Activated CD4-positive, alpha-beta T cell treated with anti-CD3 and anti-CD28 coated beads, Interleukin-2, amount 50 U/mL, for 24 hours (primary cell): ENCODE measurements around the gene GSTT4.
"Not testable (repeated sequence)": the region's sequence is repeated elsewhere in the genome, so short reads cannot be mapped to it uniquely, and the experiment has no call there.

ENCODE experiments used
- DNase-seq, 2 donors: peaks; one replicate each; pipeline ENCODE4 v3.0.0-alpha.2; 2020; ENCODE audit warnings: low read depth in 1 of 2, low spot score in 1 of 2

GSTT4 gene

DNA sequence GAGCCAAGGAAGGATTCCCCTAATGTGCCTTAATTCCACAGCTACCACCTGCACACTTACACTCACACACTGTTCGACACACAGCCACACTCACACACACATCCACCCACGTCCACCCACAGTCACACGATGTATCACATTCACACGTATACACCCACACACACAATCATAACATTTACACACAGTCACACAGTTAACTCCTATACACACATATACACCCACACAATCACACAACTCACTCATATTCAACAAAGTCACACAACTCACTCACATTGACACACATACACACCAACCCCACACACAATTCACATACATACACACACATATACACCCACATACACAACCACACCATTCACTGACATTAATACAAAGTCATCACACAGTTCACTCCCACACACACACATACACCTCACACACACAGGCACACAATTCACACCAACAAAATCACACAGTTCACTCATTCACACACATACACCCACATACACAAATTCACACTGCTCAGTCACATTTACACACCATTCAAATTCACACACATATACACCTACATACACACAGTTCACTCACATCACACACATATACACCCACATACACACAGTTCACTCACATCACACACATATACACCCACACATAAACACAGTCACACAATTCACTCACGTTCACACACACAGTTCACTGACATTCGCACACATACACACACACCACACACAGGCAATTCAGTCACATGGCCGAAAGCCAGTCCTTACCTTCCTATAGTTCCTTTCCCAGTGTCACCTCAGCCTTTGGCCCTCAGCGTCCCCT lies 50.9 kb downstream of the GSTT4 start:
- not testable (repeated sequence) for DNase-seq

DNA sequence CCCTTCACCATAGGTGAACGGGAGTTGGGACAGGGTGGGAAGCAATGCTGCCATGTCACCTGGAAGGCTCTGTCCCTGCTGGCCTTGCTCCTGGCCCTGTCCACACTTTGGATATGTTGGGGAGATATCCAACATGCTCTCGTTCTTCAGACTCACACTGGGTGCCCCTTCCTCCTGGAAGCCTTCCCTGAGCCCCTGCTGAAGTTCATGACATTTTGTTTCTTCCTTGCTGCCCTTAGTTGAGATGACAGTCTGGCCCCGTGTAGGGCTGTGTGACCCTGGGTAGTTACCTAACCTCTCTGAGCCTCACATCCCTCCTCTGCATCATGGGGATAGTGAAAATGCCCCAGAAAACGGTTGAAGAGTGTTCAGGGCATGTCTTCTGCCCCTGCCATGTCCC lies 51.8 kb downstream of the GSTT4 start:
- DNase-seq = not testable (repeated sequence)

- DNase-seq = not testable (repeated sequence)
Observed at GRCh38 chr22:23952794-23953405, 52.4 kb downstream of the GSTT4 start.

DNA sequence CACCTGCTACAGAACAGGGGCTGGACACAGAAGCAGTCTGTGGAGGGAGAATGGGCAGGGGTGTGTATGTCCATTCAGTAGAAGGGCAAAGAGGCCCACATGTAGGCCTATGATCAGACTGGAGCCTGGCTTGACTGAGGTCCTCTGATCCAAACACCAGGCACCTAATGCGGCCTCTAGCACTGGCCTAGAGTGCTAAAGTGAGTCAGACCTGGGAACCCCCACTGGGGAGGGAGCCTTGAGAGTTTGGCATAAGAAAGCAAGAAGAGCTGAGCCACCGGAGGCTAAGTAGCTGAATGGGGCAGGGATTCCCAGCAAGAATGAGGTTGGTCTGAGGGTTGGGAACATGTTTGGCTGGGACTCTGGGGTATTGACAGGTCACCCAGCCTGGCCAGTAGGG lies 53.9 kb downstream of the GSTT4 start:
- not testable (repeated sequence) for DNase-seq

DNA sequence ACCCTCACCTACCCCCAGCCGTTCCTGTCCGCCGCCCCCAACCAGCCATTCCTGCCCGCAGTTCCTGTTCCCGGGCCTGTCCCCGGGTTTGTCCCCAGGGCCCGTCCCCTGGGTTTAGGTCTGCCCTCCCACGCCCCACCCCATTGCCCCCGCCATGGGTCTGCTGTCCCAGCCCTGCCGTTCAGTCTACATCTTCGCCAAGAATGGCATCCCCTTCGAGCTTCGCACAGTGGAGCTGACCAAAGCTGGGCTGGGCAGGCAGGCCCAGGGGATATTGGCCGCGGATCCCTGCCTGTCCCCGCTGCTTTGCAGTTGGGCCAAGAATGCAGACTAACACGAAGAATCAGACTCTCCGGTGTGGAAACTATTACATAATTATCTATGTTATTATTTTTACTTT lies 55.5 kb downstream of the GSTT4 start:
- not testable (repeated sequence) for DNase-seq
